Ovary (tissue), 9 donors: Measurements from ENCODE around the gene ZNF470. TPM values are rescaled to one million over a fixed set of nuclear protein-coding genes. Genes with fewer than 3 reads are reported as not detected.

Experiments used
- DNase-seq, 5 donors: peaks; one replicate each; pipeline ENCODE4 v3.0.0-alpha.2; 2019 to 2020
- H3K27ac ChIP-seq, 2 donors: fragments of 200-600 bp; one replicate each; pipeline versions ENCODE4 v1.5.1 to v1.8.0; 2019 to 2022
- H3K27me3 ChIP-seq: fragments of 200-600 bp; one replicate; pipeline ENCODE4 v1.8.0; 2022
- H3K36me3 ChIP-seq: fragments of 200-600 bp; sonication (generic); one replicate; pipeline ENCODE4 v1.5.1; 2019
- H3K4me1 ChIP-seq: one replicate; pipeline ENCODE4 v1.8.1; 2013; ENCODE audit warnings: mild to moderate bottlenecking, moderate library complexity; ENCODE audit not compliant: insufficient read depth
- H3K4me3 ChIP-seq: fragments of 200-600 bp; sonication (generic); one replicate; pipeline ENCODE4 v1.5.1; 2017
- H3K9me3 ChIP-seq, 2 donors: fragments of 200-600 bp in 1 of 2; sonication (generic) in 1 of 2; one replicate each; pipeline versions ENCODE4 v1.5.1 to v1.8.1; 2013 to 2019; ENCODE audit warnings: mild to moderate bottlenecking in 1 of 2, moderate library complexity in 1 of 2
- CTCF ChIP-seq, 3 donors: fragments of 450-650 bp in 2 of 3; fragments of 200-600 bp in 1 of 3; IDR thresholded peaks; one replicate each; pipeline versions ENCODE4 v1.5.1 to v1.8.0; 2016 to 2022; ENCODE audit warnings: antibody characterized with exemption in 3 of 3, mild to moderate bottlenecking in 1 of 3
- EP300 ChIP-seq: sonication (generic); formaldehyde crosslinking; IDR thresholded peaks from one replicate; pipeline ENCODE4 v1.6.1; 2017; ENCODE audit warnings: antibody characterized with exemption
- POLR2A ChIP-seq: fragments of 450-650 bp; IDR thresholded peaks from one replicate; pipeline ENCODE4 v1.6.1; 2017; ENCODE audit warnings: antibody characterized with exemption, mild to moderate bottlenecking, moderate library complexity
- WGBS, 3 donors: extraction: QIAGEN DNeasy Blood & Tissue Kit in 1 of 3; methylation state at CpG; one replicate each; pipeline versions ENCODE4 v1.1.5 to v1.1.7; 2013 to 2017; 5-methylcytosine and 5-hydroxymethylcytosine counted together
- intact Hi-C, 4 donors: fragments of 100-400 bp; cut with DNase I; formaldehyde crosslinking; loops; one replicate each; pipeline versions ENCODE4 v1.11.0 to v1.15.1; 2022 to 2023
- polyA plus RNA-seq, 2 donors: library from polyadenylated mRNA; stranded (reverse); fragments of 200-250 nt in 1 of 2; fragments of 350-450 nt in 1 of 2; fragmentation: Illumina TruSeq in 1 of 2; extraction: RNeasy Lipid Tissue Mini Kit (QIAGEN cat#74804) in 1 of 2; gene quantifications; one replicate each; pipeline ENCODE4 v1.2.3, GENCODE V29; 2013 to 2014
- total RNA-seq, 7 donors: library from RNA; depleted of rRNA in 2 of 7; stranded (reverse); fragments of >200 nt in 2 of 7; fragmentation: NEBNext Ultra II Directional in 3 of 7; extraction: Animal tissue kit (Norgen Biotek cat#: 25700) in 3 of 7; gene quantifications; one replicate each; pipeline versions ENCODE4 v1.1.0 to v1.2.4, GENCODE V29; 2016 to 2023
- donor health status: DM: no; HTN: no; CAD: no; lungs with moderate emphysema.
- donor health status: DM: no; HTN: no; CAD: no.
- donor health status: Bipolar disorder and iron deficiency.
- donor health status: DM: yes; HTN: yes; CAD: no.
- donor health status: DM: no; HTN: no; CAD: no.
- donor health status: DM: yes; HTN: yes; CAD: no.

ZNF470 gene
- total and polyA plus RNA-seq, 9 donors = 1.7 to 7.8 (median 5.4) TPM

GRCh38 chr19:56637976-56638555 lies 70.8 kb downstream of the ZNF470 start:
- Histone ChIP-seq H3K4me1 (no peaks in the 10 kb centered on the region), H3K4me3 (no peak overlapping the region), H3K27ac (no peak overlapping the region), H3K27me3 (no peaks in the 10 kb centered on the region), H3K9me3 (peaks cover 0 to 5% of the 10 kb centered on the region in 2 donors), H3K36me3 (no peaks in the 10 kb centered on the region)
- intact Hi-C loops = no loop called here
- peak; percentile 60 to 84 (median 78) for DNase-seq
- WGBS, 3 donors = 7 to 11% (median 7%) methylated on average over 15 to 21 of the region's 21 CpGs
- TF ChIP-seq POLR2A = no peak
- no peak for TF ChIP-seq CTCF (IDR thresholded peaks at IDR 0.05)
- TF ChIP-seq EP300 = no peak

Other genes starting within 250 kb of the ZNF470 start
- 10 to 100 TPM in 2 of 7 donors, 1 to 10 TPM in 5; 4.6 to 11.1 (median 8.3) TPM for gene ZNF582, start 173.9 kb upstream of the ZNF470 start, total RNA-seq
- gene ZNF582, start 173.9 kb upstream of the ZNF470 start, polyA plus RNA-seq = 1 to 10 TPM; 4.6 to 7.9 TPM
- gene ZNF583, start 163.1 kb upstream of the ZNF470 start, total RNA-seq = 10 to 100 TPM in 5 of 7 donors, 1 to 10 TPM in 2; 5.9 to 12.5 (median 10.7) TPM
- gene ZNF583, start 163.1 kb upstream of the ZNF470 start, polyA plus RNA-seq = 1 to 10 TPM; 4.0 to 6.8 TPM
- gene ZNF667, start 90.1 kb upstream of the ZNF470 start, total RNA-seq = 10 to 100 TPM in 4 of 7 donors, 1 to 10 TPM in 3; 5.5 to 12.8 (median 10.2) TPM
- gene ZNF667, start 90.1 kb upstream of the ZNF470 start, polyA plus RNA-seq = 1 to 10 TPM; 4.5 to 9.8 TPM
- 10 to 100 TPM in 5 of 7 donors, 1 to 10 TPM in 2; 5.9 to 22.4 (median 14.7) TPM for gene ZNF471, start 59.6 kb upstream of the ZNF470 start, total RNA-seq
- gene ZNF471, start 59.6 kb upstream of the ZNF470 start, polyA plus RNA-seq = 1 to 10 TPM; 6.4 to 10.0 TPM
- 10 to 100 TPM in 6 of 7 donors, 1 to 10 TPM in 1; 4.9 to 15.7 (median 13.5) TPM for gene ZFP28, start 28.5 kb upstream of the ZNF470 start, total RNA-seq
- 10 to 100 TPM in 1 of 2 donors, 1 to 10 TPM in 1; 9.2 to 12.7 TPM for gene ZFP28, start 28.5 kb upstream of the ZNF470 start, polyA plus RNA-seq
- gene ZNF71, start 27.8 kb downstream of the ZNF470 start, total RNA-seq = 1 to 10 TPM; 5.7 to 9.8 (median 8.4) TPM
- 1 to 10 TPM; 3.4 to 6.3 TPM for gene ZNF71, start 27.8 kb downstream of the ZNF470 start, polyA plus RNA-seq
- gene SMIM17, start 75.7 kb downstream of the ZNF470 start, total RNA-seq = 1 to 10 TPM in 1 of 7 donors, under 1 TPM in 5, not detected in 1; 0.43 to 1.6 (median 0.59) TPM
- under 1 TPM; 0.22 to 0.65 TPM for gene SMIM17, start 75.7 kb downstream of the ZNF470 start, polyA plus RNA-seq
- gene ZNF835, start 104.3 kb downstream of the ZNF470 start, total RNA-seq = 10 to 100 TPM in 3 of 7 donors, 1 to 10 TPM in 4; 4.9 to 15.0 (median 8.1) TPM
- gene ZNF835, start 104.3 kb downstream of the ZNF470 start, polyA plus RNA-seq = 1 to 10 TPM; 2.5 to 4.6 TPM